GM18867 (cell line): ENCODE measurements around the gene PIK3CD.

Experiments used
- ATAC-seq: cut with Tn5 transposase; IDR thresholded peaks from one replicate; pipeline ENCODE4 v1.9.1; 2021; ENCODE audit warnings: mild to moderate bottlenecking, moderate library complexity; ENCODE audit not compliant: unreplicated experiment

Gene PIK3CD

DNA sequence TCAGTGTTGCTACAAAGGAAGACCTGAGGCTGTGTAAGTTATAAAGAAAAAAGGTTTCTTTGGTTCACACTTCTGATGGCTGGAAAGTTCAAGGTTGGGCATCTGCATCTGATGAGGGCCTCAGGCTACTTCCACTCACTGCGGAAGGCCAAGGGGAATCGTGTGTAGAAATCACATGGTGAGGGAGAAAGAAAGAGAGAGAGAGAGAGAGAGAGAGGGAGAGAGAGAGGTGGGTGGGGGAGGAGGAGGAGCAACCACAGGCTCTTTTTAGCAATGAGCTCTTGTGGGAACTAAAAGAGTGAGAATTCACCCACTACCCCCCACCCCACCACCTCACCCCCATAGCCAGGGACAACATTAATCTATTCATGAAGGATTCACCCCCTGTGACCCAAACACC is 112.4 kb downstream of the PIK3CD start:
- no peak for ATAC-seq

DNA sequence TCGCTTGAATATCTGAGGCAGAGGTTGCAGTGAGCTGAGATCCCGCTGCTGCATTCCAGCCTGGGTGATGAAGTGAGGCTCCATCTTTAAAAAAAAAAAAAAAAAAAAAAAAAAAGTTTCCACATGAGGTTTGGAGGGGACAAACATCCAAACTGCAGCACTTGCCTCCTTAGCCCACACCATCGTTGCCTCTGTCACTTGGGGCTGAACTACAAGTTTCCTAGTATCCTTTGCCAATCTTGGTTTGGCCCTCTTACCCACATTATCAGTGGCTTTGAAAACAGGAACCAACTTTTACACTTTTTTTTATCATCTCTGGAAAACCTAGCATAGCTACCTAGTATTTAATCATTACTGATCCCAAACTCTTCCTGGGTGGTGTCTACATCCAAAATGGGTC is 113.0 kb downstream of the PIK3CD start:
- no peak for ATAC-seq

DNA sequence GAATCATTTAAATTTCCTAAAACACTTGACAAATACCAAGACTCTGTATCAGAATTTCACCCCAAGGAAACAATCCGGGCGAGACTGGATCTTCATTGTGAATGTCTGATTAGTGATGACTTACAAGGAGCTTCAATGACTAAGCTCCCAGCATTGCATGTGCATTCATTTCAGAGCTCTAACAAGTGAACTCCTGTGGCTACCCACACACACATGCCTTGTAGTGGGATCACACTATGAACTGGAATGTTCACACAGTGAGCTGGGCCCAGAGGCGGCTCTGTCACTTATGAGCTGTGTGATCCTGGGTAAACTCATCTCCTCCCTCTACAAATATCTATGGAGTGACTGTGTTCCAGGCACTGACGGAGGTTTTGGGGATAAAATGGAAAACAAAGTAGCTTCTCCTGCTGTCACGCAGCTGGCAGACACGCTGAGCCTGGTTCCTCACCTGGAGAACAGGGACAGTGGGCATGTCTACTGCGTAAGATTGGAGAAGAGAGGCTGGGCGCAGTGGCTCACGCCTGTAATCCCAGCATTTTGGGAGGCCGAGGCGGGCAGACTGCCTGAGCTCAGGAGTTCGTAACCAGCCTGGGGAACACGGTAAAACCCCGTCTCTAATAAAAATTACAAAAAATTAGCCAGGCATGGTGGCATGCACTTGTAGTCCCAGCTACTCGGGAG is 115.4 kb downstream of the PIK3CD start:
- no peak for ATAC-seq

GRCh38 chr1:9767964-9768668 is 116.6 kb downstream of the PIK3CD start:
- ATAC-seq, result no peak

GRCh38 chr1:9768983-9769382 is 117.5 kb downstream of the PIK3CD start:
- no peak for ATAC-seq

- ATAC-seq, result no peak
Observed at GRCh38 chr1:9770298-9770697, 118.8 kb downstream of the PIK3CD start.

GRCh38 chr1:9774712-9775679 is 123.5 kb downstream of the PIK3CD start:
- no peak for ATAC-seq

DNA sequence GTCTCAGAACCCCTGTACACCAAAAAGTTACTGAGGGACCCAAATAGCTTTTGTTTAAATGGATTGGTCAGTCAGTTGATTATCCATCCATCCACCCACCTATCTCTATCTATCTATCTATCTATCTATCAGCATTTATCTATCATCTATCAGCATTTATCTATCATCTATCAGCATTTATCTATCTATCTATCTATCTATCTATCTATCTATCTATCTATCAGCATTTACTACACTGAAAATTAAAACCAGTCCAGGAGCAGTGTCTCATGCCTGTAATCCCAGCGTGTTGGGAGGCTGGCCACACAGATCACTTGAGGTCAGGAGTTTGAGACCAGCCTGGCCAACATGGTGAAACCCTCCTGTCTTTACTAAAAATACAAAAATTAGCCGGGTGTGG is 125.2 kb downstream of the PIK3CD start:
- ATAC-seq, result no peak
